ENCODE results near the gene CTSC.

GRCh38 chr11:88354912-88355311 lies 17.4 kb upstream of the CTSC start:
- TF ChIP-seq, protein P1, sequence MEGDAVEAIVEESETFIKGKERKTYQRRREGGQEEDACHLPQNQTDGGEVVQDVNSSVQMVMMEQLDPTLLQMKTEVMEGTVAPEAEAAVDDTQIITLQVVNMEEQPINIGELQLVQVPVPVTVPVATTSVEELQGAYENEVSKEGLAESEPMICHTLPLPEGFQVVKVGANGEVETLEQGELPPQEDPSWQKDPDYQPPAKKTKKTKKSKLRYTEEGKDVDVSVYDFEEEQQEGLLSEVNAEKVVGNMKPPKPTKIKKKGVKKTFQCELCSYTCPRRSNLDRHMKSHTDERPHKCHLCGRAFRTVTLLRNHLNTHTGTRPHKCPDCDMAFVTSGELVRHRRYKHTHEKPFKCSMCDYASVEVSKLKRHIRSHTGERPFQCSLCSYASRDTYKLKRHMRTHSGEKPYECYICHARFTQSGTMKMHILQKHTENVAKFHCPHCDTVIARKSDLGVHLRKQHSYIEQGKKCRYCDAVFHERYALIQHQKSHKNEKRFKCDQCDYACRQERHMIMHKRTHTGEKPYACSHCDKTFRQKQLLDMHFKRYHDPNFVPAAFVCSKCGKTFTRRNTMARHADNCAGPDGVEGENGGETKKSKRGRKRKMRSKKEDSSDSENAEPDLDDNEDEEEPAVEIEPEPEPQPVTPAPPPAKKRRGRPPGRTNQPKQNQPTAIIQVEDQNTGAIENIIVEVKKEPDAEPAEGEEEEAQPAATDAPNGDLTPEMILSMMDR (IDR thresholded peaks at IDR 0.05 in 4 of 5, conservative IDR thresholded peaks at IDR 0.05 in 1 of 5) = no peak
- no peak for TF ChIP-seq POLR2A (IDR thresholded peaks at IDR 0.05)
